Neural progenitor cell (in vitro differentiated cells): ENCODE measurements around the gene PLIN3.

Source experiments
- CTCF ChIP-seq: fragments of 200-600 bp; sonication (generic); IDR thresholded peaks from 2 replicates; pipeline ENCODE4 v1.5.1; 2017; ENCODE audit warnings: antibody characterized with exemption, mild to moderate bottlenecking
- EZH2 ChIP-seq: fragments of 200-600 bp; sonication (generic); IDR thresholded peaks from 2 replicates; pipeline ENCODE4 v1.6.1; 2017; ENCODE audit warnings: antibody characterized with exemption, mild to moderate bottlenecking, moderate library complexity
- EZH2phosphoT487 ChIP-seq: fragments of 200-600 bp; sonication (generic); IDR thresholded peaks from 2 replicates; pipeline ENCODE4 v1.6.1; 2017; ENCODE audit warnings: antibody characterized with exemption

- TF ChIP-seq CTCF (no peak), EZH2 (no peak), EZH2phosphoT487 (no peak)
Measured at GRCh38 chr19:4908360-4908759, 40.9 kb upstream of the PLIN3 start.
